Neural progenitor cell (in vitro differentiated cells): Measurements from ENCODE around the gene SOX10. TPM values are rescaled to one million over a fixed set of nuclear protein-coding genes. Genes with fewer than 3 reads are reported as not detected.

Experiments used
- DNase-seq: peaks from one replicate; pipeline ENCODE4 v3.0.0-alpha.2; 2016; ENCODE audit warnings: low spot score
- H2AFZ ChIP-seq: fragments of 200-600 bp; sonication (generic); replicated peaks from 2 replicates; pipeline ENCODE4 v1.6.1; 2016; ENCODE audit warnings: antibody characterized with exemption
- H3F3A ChIP-seq: fragments of 200-600 bp; sonication (generic); 2 replicates; pipeline ENCODE4 v1.6.1; 2016; ENCODE audit warnings: antibody characterized with exemption, low read depth
- H3K27ac ChIP-seq: fragments of 200-600 bp; sonication (generic); 2 replicates; pipeline ENCODE4 v1.5.1; 2016; ENCODE audit warnings: mild to moderate bottlenecking
- H3K27me3 ChIP-seq: fragments of 200-600 bp; sonication (generic); 2 replicates; pipeline ENCODE4 v1.6.1; 2016; ENCODE audit warnings: mild to moderate bottlenecking, moderate library complexity
- H3K36me3 ChIP-seq: fragments of 200-600 bp; sonication (generic); 2 replicates; pipeline ENCODE4 v1.5.1; 2016
- H3K4me1 ChIP-seq: fragments of 200-600 bp; sonication (generic); 2 replicates; pipeline ENCODE4 v1.6.1; 2016; ENCODE audit warnings: mixed run types
- H3K4me2 ChIP-seq: fragments of 200-600 bp; sonication (generic); 2 replicates; pipeline ENCODE4 v1.6.1; 2016
- H3K4me3 ChIP-seq: fragments of 200-600 bp; sonication (generic); 2 replicates; pipeline ENCODE4 v1.5.1; 2016
- H3K79me2 ChIP-seq: fragments of 200-600 bp; sonication (generic); 2 replicates; pipeline ENCODE4 v1.6.1; 2016; ENCODE audit warnings: low read depth
- H3K9ac ChIP-seq: fragments of 200-600 bp; sonication (generic); 2 replicates; pipeline ENCODE4 v1.6.1; 2016
- H3K9me3 ChIP-seq: fragments of 200-600 bp; sonication (generic); 2 replicates; pipeline ENCODE4 v1.5.1; 2016; ENCODE audit warnings: low read depth
- H4K20me1 ChIP-seq: fragments of 200-600 bp; sonication (generic); 2 replicates; pipeline ENCODE4 v1.6.1; 2016; ENCODE audit warnings: low read depth
- H3K27ac Mint-ChIP-seq: 3 replicates; pipeline ENCODE4 v1.8.0; 2021; ENCODE audit warnings: mixed read lengths
- H3K27me3 Mint-ChIP-seq: 2 replicates; pipeline ENCODE4 v1.8.0; 2022; ENCODE audit warnings: low read depth, mild to moderate bottlenecking, inconsistent platforms, moderate library complexity, mixed read lengths; ENCODE audit not compliant: insufficient read depth
- H3K36me3 Mint-ChIP-seq: 3 replicates; pipeline ENCODE4 v1.8.0; 2021; ENCODE audit warnings: mixed read lengths
- H3K4me1 Mint-ChIP-seq: 3 replicates; pipeline ENCODE4 v1.8.0; 2021; ENCODE audit warnings: mixed read lengths
- H3K4me3 Mint-ChIP-seq: 3 replicates; pipeline ENCODE4 v1.8.0; 2021; ENCODE audit warnings: mild to moderate bottlenecking, moderate library complexity, mixed read lengths
- H3K9me3 Mint-ChIP-seq: 3 replicates; pipeline ENCODE4 v1.8.0; 2020; ENCODE audit warnings: mixed read lengths
- EZH2 ChIP-seq: fragments of 200-600 bp; sonication (generic); IDR thresholded peaks from 2 replicates; pipeline ENCODE4 v1.6.1; 2017; ENCODE audit warnings: antibody characterized with exemption, mild to moderate bottlenecking, moderate library complexity
- EZH2phosphoT487 ChIP-seq: fragments of 200-600 bp; sonication (generic); IDR thresholded peaks from 2 replicates; pipeline ENCODE4 v1.6.1; 2017; ENCODE audit warnings: antibody characterized with exemption
- total RNA-seq: library from RNA; depleted of rRNA; stranded (reverse); fragments of >200 nt; gene quantifications from 2 replicates; pipeline ENCODE4 v1.2.3, GENCODE V29; 2015; ENCODE audit warnings: low replicate concordance
- TF ChIP-seq, protein P1 (sequence below): fragments of 200-600 bp; sonication (generic); IDR thresholded peaks from 2 replicates; pipeline ENCODE4 v1.5.1; 2017; ENCODE audit warnings: antibody characterized with exemption, mild to moderate bottlenecking

Gene SOX10
- total RNA-seq, 1 donor from 2014 or later: 0.99 TPM

DNA sequence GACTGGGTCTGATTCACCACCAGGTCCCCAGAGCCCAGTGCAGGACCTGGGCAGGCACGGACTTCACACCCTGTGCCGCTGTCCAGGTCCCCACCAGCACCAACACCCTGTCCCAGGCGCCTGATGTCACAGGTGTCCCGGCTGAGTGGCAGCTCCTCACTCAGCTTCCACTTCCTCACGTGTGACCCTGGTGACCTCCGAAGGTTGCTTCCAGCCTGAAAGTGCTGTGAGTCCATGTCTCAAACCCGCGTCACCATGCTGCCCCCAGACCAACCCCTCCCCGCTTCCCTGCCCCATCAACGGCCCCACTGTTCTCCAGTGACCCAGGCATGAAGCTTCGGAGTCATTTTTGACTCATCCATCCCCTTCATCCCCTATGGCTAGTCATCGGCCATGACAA lies 47.1 kb upstream of the SOX10 start:
- Mint-ChIP-seq H3K4me1 (peaks cover 62% of the 10 kb centered on the region), H3K4me3 (no peak overlapping the region), H3K27ac (peak overlapping the region; percentile 79), H3K27me3 (peaks cover 7% of the 10 kb centered on the region), H3K36me3 (no peaks in the 10 kb centered on the region), H3K9me3 (no peaks in the 10 kb centered on the region)
- Histone ChIP-seq H3K27me3 (no peaks in the 10 kb centered on the region), H3K4me3 (no peak overlapping the region), H3K4me1 (peaks cover 50% of the 10 kb centered on the region), H2AFZ (no peak overlapping the region), H3K79me2 (no peaks in the 10 kb centered on the region), H3K9me3 (no peaks in the 10 kb centered on the region), H3F3A (peaks cover 26% of the 10 kb centered on the region), H3K36me3 (no peaks in the 10 kb centered on the region), H3K27ac (no peak overlapping the region), H3K4me2 (no peak overlapping the region), H4K20me1 (no peaks in the 10 kb centered on the region), H3K9ac (no peak overlapping the region)
- TF ChIP-seq EZH2: no peak
- no peak for DNase-seq

DNA sequence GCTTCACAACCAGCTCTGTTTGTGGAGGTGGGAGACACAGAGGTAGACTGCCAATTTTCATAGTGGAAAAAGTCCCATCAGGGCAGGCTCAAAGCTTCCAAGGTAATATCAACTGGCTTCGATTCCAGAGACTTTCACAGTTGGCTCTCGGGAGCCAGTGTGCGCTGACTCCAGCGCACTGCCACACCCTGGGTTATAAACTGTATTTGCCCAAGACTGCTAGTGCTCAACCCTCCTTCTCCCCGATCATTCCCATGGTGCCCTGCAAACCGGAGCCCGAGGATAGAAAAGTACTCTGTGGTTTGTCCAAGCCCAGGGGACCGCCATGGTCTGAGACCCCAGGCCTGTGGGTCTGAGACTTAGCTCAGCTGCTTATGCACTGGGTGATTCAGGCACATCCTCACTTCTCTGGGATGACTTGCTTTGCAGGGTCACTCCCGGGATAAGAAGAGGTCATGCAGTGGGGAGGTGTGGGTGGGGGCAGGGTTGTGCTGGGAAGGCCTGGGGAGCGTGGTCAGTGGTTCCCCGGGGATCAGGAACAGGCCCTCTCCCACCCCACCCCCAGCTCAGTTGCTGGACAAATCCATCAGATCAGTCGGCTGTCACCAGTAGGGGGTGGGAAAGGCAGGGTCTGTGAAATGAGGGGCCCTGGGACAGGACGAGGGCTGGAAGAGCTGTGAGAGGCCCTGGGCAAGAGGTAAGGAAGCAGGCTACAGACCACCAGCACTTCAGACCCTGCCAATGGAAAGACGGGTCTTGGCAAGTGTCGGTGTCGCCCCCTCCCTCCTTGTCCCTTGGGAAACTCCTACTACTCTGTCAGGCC lies 46.2 kb upstream of the SOX10 start:
- no peaks in the 10 kb centered on the region for H3K36me3 ChIP-seq
- Mint-ChIP-seq H3K27me3 (peaks cover 8% of the 10 kb centered on the region), H3K36me3 (no peaks in the 10 kb centered on the region), H3K9me3 (no peaks in the 10 kb centered on the region), H3K4me1 (peaks cover 62% of the 10 kb centered on the region), H3K27ac (peak overlapping the region; percentile 79), H3K4me3 (no peak overlapping the region)
- no peaks in the 10 kb centered on the region for H3K9me3 ChIP-seq
- H3K79me2 ChIP-seq: no peaks in the 10 kb centered on the region
- no peak overlapping the region for H2AFZ ChIP-seq
- no peak overlapping the region for H3K27ac ChIP-seq
- peaks cover 26% of the 10 kb centered on the region for H3F3A ChIP-seq
- TF ChIP-seq EZH2: no peak
- TF ChIP-seq, protein P1, sequence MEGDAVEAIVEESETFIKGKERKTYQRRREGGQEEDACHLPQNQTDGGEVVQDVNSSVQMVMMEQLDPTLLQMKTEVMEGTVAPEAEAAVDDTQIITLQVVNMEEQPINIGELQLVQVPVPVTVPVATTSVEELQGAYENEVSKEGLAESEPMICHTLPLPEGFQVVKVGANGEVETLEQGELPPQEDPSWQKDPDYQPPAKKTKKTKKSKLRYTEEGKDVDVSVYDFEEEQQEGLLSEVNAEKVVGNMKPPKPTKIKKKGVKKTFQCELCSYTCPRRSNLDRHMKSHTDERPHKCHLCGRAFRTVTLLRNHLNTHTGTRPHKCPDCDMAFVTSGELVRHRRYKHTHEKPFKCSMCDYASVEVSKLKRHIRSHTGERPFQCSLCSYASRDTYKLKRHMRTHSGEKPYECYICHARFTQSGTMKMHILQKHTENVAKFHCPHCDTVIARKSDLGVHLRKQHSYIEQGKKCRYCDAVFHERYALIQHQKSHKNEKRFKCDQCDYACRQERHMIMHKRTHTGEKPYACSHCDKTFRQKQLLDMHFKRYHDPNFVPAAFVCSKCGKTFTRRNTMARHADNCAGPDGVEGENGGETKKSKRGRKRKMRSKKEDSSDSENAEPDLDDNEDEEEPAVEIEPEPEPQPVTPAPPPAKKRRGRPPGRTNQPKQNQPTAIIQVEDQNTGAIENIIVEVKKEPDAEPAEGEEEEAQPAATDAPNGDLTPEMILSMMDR: peak; percentile 25
- H3K4me3 ChIP-seq: no peak overlapping the region
- no peaks in the 10 kb centered on the region for H3K27me3 ChIP-seq
- no peak overlapping the region for H3K9ac ChIP-seq
- DNase-seq: peak; percentile 54
- H3K4me2 ChIP-seq: peak overlapping the region; percentile 45
- no peaks in the 10 kb centered on the region for H4K20me1 ChIP-seq
- peaks cover 52% of the 10 kb centered on the region for H3K4me1 ChIP-seq

DNA sequence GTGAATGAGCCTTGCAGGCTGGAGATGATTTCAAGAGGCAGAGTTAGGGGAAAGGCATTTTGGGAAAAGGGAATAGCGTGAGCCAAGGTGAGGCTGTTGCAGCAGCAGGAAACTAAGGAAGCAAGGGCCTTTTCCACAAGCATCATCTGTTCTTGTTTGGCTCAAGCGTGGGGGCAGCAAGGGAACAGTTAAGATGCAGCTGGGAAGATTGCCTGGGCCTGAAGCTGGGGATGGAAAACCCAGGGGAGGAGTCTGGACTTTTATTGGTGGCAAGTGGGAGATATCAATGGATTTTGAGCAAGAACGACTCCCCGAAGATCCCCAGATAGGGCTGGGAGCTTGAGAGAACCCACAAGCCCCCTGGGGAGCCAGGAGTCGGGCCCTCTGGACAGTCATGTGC lies 45.5 kb upstream of the SOX10 start:
- no peak overlapping the region for H3K9ac ChIP-seq
- TF ChIP-seq EZH2phosphoT487: no peak
- TF ChIP-seq EZH2: no peak
- TF ChIP-seq, protein P1: no peak
- H3K27ac ChIP-seq: no peak overlapping the region
- H3K9me3 ChIP-seq: no peaks in the 10 kb centered on the region
- Mint-ChIP-seq H3K4me3 (no peak overlapping the region), H3K36me3 (no peaks in the 10 kb centered on the region), H3K27me3 (peaks cover 7% of the 10 kb centered on the region), H3K9me3 (no peaks in the 10 kb centered on the region), H3K27ac (no peak overlapping the region), H3K4me1 (peaks cover 62% of the 10 kb centered on the region)
- H3K4me2 ChIP-seq: peak overlapping the region; percentile 45
- H3K27me3 ChIP-seq: no peaks in the 10 kb centered on the region
- H3F3A ChIP-seq: peaks cover 22% of the 10 kb centered on the region
- H3K36me3 ChIP-seq: no peaks in the 10 kb centered on the region
- no peaks in the 10 kb centered on the region for H4K20me1 ChIP-seq
- no peak overlapping the region for H3K4me3 ChIP-seq
- H3K4me1 ChIP-seq: peaks cover 46% of the 10 kb centered on the region
- no peak for DNase-seq
- H2AFZ ChIP-seq: no peak overlapping the region
- no peaks in the 10 kb centered on the region for H3K79me2 ChIP-seq

DNA sequence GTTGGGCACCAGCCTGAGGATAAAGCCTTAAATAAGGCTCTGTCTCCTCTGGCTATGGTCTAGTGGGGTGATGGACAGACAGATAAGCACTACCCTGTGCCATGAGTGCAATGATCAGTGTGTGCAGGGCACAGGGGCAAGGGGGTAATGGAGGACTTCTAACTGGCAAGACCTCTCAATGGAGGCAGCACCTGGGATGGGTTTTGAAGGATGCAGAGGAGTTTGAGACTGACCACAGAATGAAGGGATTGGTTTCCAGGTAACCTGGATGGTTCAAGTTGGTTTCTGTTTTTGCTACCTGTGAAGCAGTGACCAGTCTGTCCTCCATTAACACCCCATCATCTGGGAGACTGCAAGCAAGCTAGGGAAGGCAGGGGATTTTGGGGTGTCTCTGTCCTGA lies 45.0 kb upstream of the SOX10 start:
- no peaks in the 10 kb centered on the region for H4K20me1 ChIP-seq
- H3K27ac Mint-ChIP-seq: no peak overlapping the region
- H3K27ac ChIP-seq: no peak overlapping the region
- H3K36me3 ChIP-seq: no peaks in the 10 kb centered on the region
- peaks cover 6% of the 10 kb centered on the region for H3K27me3 Mint-ChIP-seq
- no peak for TF ChIP-seq EZH2
- TF ChIP-seq EZH2phosphoT487: no peak
- TF ChIP-seq, protein P1: no peak
- peaks cover 40% of the 10 kb centered on the region for H3K4me1 ChIP-seq
- no peak overlapping the region for H3K4me3 Mint-ChIP-seq
- no peaks in the 10 kb centered on the region for H3K9me3 ChIP-seq
- no peaks in the 10 kb centered on the region for H3K79me2 ChIP-seq
- H3K4me3 ChIP-seq: no peak overlapping the region
- peaks cover 16% of the 10 kb centered on the region for H3F3A ChIP-seq
- no peak overlapping the region for H3K4me2 ChIP-seq
- no peaks in the 10 kb centered on the region for H3K9me3 Mint-ChIP-seq
- no peak overlapping the region for H2AFZ ChIP-seq
- H3K4me1 Mint-ChIP-seq: peaks cover 60% of the 10 kb centered on the region
- no peaks in the 10 kb centered on the region for H3K36me3 Mint-ChIP-seq
- no peak overlapping the region for H3K9ac ChIP-seq
- DNase-seq: no peak
- no peaks in the 10 kb centered on the region for H3K27me3 ChIP-seq
